HepG2 (cell line): ENCODE results near the gene CIDEA. TPM values are rescaled to one million over a fixed set of nuclear protein-coding genes. Genes with fewer than 3 reads are reported as not detected.

Source experiments
- ATAC-seq: fragments of 200-7000 bp; cut with Tn5 transposase; 3 replicates; pipeline ENCODE4 v1.9.1; 2020; ENCODE audit warnings: mild to moderate bottlenecking, moderate library complexity
- BruUV-seq: library from RNA; stranded (reverse); fragments of 400-500 nt; replicated peaks from 2 replicates; lab custom pipeline; 2021; lab: Mats Ljungman, UMichigan
- CTCF ChIA-PET: fragments of 300-600 bp; formaldehyde crosslinking; extraction: SDS; loops from one replicate; lab custom pipeline; 2021; ENCODE audit warnings: low total read pairs, inconsistent platforms, low intra/inter-chr PET ratio; lab: Yijun Ruan, JAX
- POLR2A ChIA-PET: fragments of 350-600 bp; sonication (Branson Sonifier 250); formaldehyde crosslinking; loops from one replicate; lab custom pipeline; 2020; ENCODE audit warnings: antibody characterized with exemption, inconsistent platforms; lab: Yijun Ruan, JAX
- DNase-seq: peaks from one replicate; pipeline ENCODE4 v3.0.0-alpha.2; 2015; ENCODE audit warnings: low spot score
- FAIRE-seq: peaks from 3 replicates; lab custom pipeline; 2011; peaks lifted over from hg19 to GRCh38; lab: Jason Lieb, UNC
- H2AFZ ChIP-seq: one replicate; pipeline ENCODE4 v1.6.1; 2011; ENCODE audit warnings: low read length, inconsistent platforms
- H3K27ac ChIP-seq: fragments of 300-600 bp; 3 replicates; pipeline ENCODE4 v1.8.0; 2011; ENCODE audit warnings: mixed run types, mild to moderate bottlenecking, mixed read lengths, low read length, inconsistent platforms; ENCODE audit not compliant: insufficient read depth; ENCODE audit errors: extremely low read length
- H3K27me3 ChIP-seq, 2 experiments: fragments of 200-600 bp in 1 of 2; 2 replicates in 1 of 2; 3 replicates in 1 of 2; pipeline versions ENCODE4 v1.6.0 to v1.8.0; 2011; ENCODE audit warnings: low read length in 2 of 2, mild to moderate bottlenecking in 2 of 2, moderate library complexity in 2 of 2, inconsistent platforms in 1 of 2; ENCODE audit not compliant: insufficient read depth in 2 of 2, control insufficient read depth in 1 of 2
- H3K36me3 ChIP-seq, 2 experiments: fragments of 200-600 bp in 1 of 2; replicated peaks in 1 of 2; 2 replicates in 1 of 2; 3 replicates in 1 of 2; pipeline versions ENCODE4 v1.5.1 to v1.8.0; 2011; ENCODE audit warnings: low read length in 2 of 2, inconsistent platforms in 1 of 2; ENCODE audit not compliant: insufficient read depth in 2 of 2, control insufficient read depth in 1 of 2
- H3K4me1 ChIP-seq: 2 replicates; pipeline ENCODE4 v1.5.1; 2012; ENCODE audit warnings: low read length, inconsistent platforms; ENCODE audit not compliant: insufficient read depth
- H3K4me2 ChIP-seq: 2 replicates; pipeline ENCODE4 v1.6.0; 2011; ENCODE audit warnings: low read depth, low read length, inconsistent platforms
- H3K4me3 ChIP-seq, 3 experiments: fragments of 200-600 bp in 1 of 3; sonication (generic), shearing (Covaris generic) in 1 of 3; replicated peaks in 1 of 3; 2 replicates each; pipeline ENCODE4 v1.5.1; 2011 to 2016; ENCODE audit warnings: low read length in 3 of 3, inconsistent platforms in 2 of 3, low read depth in 2 of 3, mild to moderate bottlenecking in 2 of 3, control low read depth in 1 of 3, mixed read lengths in 1 of 3; ENCODE audit not compliant: insufficient read depth in 1 of 3
- H3K79me2 ChIP-seq: one replicate; pipeline ENCODE4 v1.6.1; 2011; ENCODE audit warnings: low read length, inconsistent platforms; ENCODE audit not compliant: insufficient read depth
- H3K9ac ChIP-seq: 2 replicates; pipeline ENCODE4 v1.6.0; 2011; ENCODE audit warnings: mild to moderate bottlenecking, low read depth, low read length, inconsistent platforms; ENCODE audit not compliant: insufficient read depth
- H3K9me3 ChIP-seq: 2 replicates; pipeline ENCODE4 v1.5.1; 2012; ENCODE audit warnings: mild to moderate bottlenecking, low read length
- H4K20me1 ChIP-seq: 2 replicates; pipeline ENCODE4 v1.6.0; 2011; ENCODE audit warnings: inconsistent platforms, mild to moderate bottlenecking, low read length, moderate library complexity; ENCODE audit not compliant: insufficient read depth
- CENPT ChIP-seq: sonication (generic); formaldehyde crosslinking; IDR thresholded peaks from 2 replicates; pipeline ENCODE4 v1.8.0; 2022; ENCODE audit warnings: low read depth, mild to moderate bottlenecking, moderate library complexity, missing genetic modification reagents
- GFI1 ChIP-seq: sonication (generic); formaldehyde crosslinking; IDR thresholded peaks from 2 replicates; pipeline ENCODE4 v1.5.0; 2020; ENCODE audit warnings: missing genetic modification reagents, mild to moderate bottlenecking, borderline replicate concordance
- JUN ChIP-seq: sonication (generic); formaldehyde crosslinking; IDR thresholded peaks from 2 replicates; pipeline ENCODE4 v1.4.0; 2020; ENCODE audit warnings: mild to moderate bottlenecking, missing genetic modification reagents
- NCOA2 ChIP-seq: sonication (generic); formaldehyde crosslinking; IDR thresholded peaks from 2 replicates; pipeline ENCODE4 v1.8.0; 2022; ENCODE audit warnings: inconsistent platforms
- NFRKB ChIP-seq: fragments of 450-650 bp; IDR thresholded peaks from 2 replicates; pipeline ENCODE4 v1.6.1; 2017
- NR2F6 ChIP-seq, 2 experiments: IDR thresholded peaks; 2 replicates each; pipeline ENCODE4 v1.6.1; 2016; ENCODE audit warnings: antibody characterized with exemption in 1 of 2, mild to moderate bottlenecking in 1 of 2
- RELA ChIP-seq: sonication (generic); formaldehyde crosslinking; IDR thresholded peaks from 2 replicates; pipeline ENCODE4 v1.4.0; 2020; ENCODE audit warnings: missing genetic modification reagents
- TBL1XR1 ChIP-seq: fragments of 150-350 bp; IDR thresholded peaks from 2 replicates; pipeline ENCODE4 v1.6.1; 2014; ENCODE audit warnings: borderline replicate concordance, low read length; ENCODE audit not compliant: partially characterized antibody
- WIZ ChIP-seq: sonication (generic); formaldehyde crosslinking; IDR thresholded peaks from 2 replicates; pipeline ENCODE4 v1.5.1; 2020; ENCODE audit warnings: mild to moderate bottlenecking, missing genetic modification reagents
- ZNF292 ChIP-seq: sonication (generic); formaldehyde crosslinking; IDR thresholded peaks from 2 replicates; pipeline ENCODE4 v1.8.1; 2022; ENCODE audit warnings: mild to moderate bottlenecking, low read depth, missing genetic modification reagents, borderline replicate concordance
- ZSCAN31 ChIP-seq: sonication (generic); formaldehyde crosslinking; IDR thresholded peaks from 2 replicates; pipeline ENCODE4 v1.5.0; 2020; ENCODE audit warnings: low read depth, mild to moderate bottlenecking, missing genetic modification reagents
- WGBS: methylation state at CpG from one replicate; pipeline ENCODE4 v1.1.6; 2017; ENCODE audit warnings: low lambda C conversion rate; 5-methylcytosine and 5-hydroxymethylcytosine counted together
- in situ Hi-C: cut with HindIII; loops from 2 replicates; pipeline ENCODE4 v1.10.0; 2017; ENCODE audit warnings: low pct_unique_long_range_greater_than_20kb; ENCODE audit not compliant: extremely low pct_ligation_motif_present
- intact Hi-C: fragments of 100-400 bp; cut with micrococcal nuclease; formaldehyde crosslinking; loops from one replicate; pipeline ENCODE4 v1.10.0; 2022; ENCODE audit not compliant: unreplicated experiment
- polyA plus RNA-seq, 8 experiments: library from polyadenylated mRNA; depleted of rRNA in 3 of 8; stranded (reverse) in 7 of 8; unstranded in 1 of 8; fragments of >200 nt; fragmentation: Illumina TruSeq in 4 of 8; extraction: Trizol in 4 of 8; gene quantifications; 2 replicates each; pipeline versions ENCODE4 v1.2.1 to v1.2.3, GENCODE V29; 2011 to 2016; ENCODE audit warnings: low read depth in 4 of 8, missing spikeins in 1 of 8, mixed read lengths in 1 of 8; ENCODE audit not compliant: insufficient read depth in 1 of 8
- total RNA-seq, 5 experiments: library from RNA; depleted of rRNA; stranded (reverse); fragments of >200 nt; fragmentation: Illumina TruSeq; extraction: Trizol; gene quantifications; 2 replicates each; pipeline ENCODE4 v1.2.3, GENCODE V29; 2016; ENCODE audit warnings: low read depth in 1 of 5
- TF ChIP-seq, protein P1 (sequence below): sonication (generic); formaldehyde crosslinking; IDR thresholded peaks from 2 replicates; pipeline ENCODE4 v1.4.0; 2020; ENCODE audit warnings: mild to moderate bottlenecking, missing genetic modification reagents
- TF ChIP-seq, protein P2 (sequence below): sonication (generic); formaldehyde crosslinking; IDR thresholded peaks from 2 replicates; pipeline ENCODE4 v1.8.1; 2022; ENCODE audit warnings: low read depth, mild to moderate bottlenecking, missing genetic modification reagents
- TF ChIP-seq, protein P3 (sequence below): IDR thresholded peaks from 2 replicates; pipeline ENCODE4 v1.6.1; 2018; ENCODE audit warnings: missing genetic modification reagents, mild to moderate bottlenecking, missing compliant biosample characterization

CIDEA gene
- total and polyA plus RNA-seq, 2 of the 13 experiments (the other 11 are each of a cell fraction or from before 2014, with no cell fraction given), result not detected

DNA sequence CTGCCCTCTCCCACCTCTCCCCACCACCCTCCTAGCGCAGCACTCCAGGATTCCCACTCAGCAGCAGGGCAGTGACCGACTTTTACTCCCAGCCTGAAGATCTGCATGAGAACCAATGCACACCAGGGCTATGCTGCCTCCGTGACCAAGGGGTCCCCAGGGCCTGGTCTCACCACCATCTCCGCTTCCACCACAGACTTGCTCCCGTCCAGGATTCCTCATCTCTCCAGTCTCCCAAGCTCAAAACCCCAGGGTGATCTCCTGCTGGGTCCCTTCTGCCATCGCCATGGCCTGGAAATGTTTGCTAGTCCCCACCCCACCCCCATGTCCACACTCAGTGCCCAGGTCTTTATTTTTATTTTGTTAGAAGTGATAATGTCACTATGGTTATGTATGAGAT is 2.1 kb upstream of the CIDEA start:
- Histone ChIP-seq H3K4me3 (no peak overlapping the region), H2AFZ (no peak overlapping the region), H3K9ac (no peak overlapping the region), H3K27me3 (peaks cover 10 to 69% of the 10 kb centered on the region in 2 experiments; a peak in 4 of 5 replicates), H3K9me3 (no peaks in the 10 kb centered on the region), H4K20me1 (no peaks in the 10 kb centered on the region), H3K36me3 (no peaks in the 10 kb centered on the region), H3K4me2 (no peak overlapping the region), H3K27ac (no peak overlapping the region), H3K79me2 (no peaks in the 10 kb centered on the region), H3K4me1 (peaks cover 5% of the 10 kb centered on the region; the same call in 1 of the 2 replicates)
- FAIRE-seq, result no peak
- WGBS, result 45% methylated on average over 6 of the region's 6 CpGs
- no peak for DNase-seq
- BruUV-seq, result no TSS peak
- intact Hi-C loops (no loop called here), in situ Hi-C loops (no loop called here)
- ChIA-PET CTCF (no interaction called here), POLR2A (no interaction called here)
- ATAC-seq, result no peak
- no peak for TF ChIP-seq CENPT (CRISPR knock-in tag)
- TF ChIP-seq, protein P1, sequence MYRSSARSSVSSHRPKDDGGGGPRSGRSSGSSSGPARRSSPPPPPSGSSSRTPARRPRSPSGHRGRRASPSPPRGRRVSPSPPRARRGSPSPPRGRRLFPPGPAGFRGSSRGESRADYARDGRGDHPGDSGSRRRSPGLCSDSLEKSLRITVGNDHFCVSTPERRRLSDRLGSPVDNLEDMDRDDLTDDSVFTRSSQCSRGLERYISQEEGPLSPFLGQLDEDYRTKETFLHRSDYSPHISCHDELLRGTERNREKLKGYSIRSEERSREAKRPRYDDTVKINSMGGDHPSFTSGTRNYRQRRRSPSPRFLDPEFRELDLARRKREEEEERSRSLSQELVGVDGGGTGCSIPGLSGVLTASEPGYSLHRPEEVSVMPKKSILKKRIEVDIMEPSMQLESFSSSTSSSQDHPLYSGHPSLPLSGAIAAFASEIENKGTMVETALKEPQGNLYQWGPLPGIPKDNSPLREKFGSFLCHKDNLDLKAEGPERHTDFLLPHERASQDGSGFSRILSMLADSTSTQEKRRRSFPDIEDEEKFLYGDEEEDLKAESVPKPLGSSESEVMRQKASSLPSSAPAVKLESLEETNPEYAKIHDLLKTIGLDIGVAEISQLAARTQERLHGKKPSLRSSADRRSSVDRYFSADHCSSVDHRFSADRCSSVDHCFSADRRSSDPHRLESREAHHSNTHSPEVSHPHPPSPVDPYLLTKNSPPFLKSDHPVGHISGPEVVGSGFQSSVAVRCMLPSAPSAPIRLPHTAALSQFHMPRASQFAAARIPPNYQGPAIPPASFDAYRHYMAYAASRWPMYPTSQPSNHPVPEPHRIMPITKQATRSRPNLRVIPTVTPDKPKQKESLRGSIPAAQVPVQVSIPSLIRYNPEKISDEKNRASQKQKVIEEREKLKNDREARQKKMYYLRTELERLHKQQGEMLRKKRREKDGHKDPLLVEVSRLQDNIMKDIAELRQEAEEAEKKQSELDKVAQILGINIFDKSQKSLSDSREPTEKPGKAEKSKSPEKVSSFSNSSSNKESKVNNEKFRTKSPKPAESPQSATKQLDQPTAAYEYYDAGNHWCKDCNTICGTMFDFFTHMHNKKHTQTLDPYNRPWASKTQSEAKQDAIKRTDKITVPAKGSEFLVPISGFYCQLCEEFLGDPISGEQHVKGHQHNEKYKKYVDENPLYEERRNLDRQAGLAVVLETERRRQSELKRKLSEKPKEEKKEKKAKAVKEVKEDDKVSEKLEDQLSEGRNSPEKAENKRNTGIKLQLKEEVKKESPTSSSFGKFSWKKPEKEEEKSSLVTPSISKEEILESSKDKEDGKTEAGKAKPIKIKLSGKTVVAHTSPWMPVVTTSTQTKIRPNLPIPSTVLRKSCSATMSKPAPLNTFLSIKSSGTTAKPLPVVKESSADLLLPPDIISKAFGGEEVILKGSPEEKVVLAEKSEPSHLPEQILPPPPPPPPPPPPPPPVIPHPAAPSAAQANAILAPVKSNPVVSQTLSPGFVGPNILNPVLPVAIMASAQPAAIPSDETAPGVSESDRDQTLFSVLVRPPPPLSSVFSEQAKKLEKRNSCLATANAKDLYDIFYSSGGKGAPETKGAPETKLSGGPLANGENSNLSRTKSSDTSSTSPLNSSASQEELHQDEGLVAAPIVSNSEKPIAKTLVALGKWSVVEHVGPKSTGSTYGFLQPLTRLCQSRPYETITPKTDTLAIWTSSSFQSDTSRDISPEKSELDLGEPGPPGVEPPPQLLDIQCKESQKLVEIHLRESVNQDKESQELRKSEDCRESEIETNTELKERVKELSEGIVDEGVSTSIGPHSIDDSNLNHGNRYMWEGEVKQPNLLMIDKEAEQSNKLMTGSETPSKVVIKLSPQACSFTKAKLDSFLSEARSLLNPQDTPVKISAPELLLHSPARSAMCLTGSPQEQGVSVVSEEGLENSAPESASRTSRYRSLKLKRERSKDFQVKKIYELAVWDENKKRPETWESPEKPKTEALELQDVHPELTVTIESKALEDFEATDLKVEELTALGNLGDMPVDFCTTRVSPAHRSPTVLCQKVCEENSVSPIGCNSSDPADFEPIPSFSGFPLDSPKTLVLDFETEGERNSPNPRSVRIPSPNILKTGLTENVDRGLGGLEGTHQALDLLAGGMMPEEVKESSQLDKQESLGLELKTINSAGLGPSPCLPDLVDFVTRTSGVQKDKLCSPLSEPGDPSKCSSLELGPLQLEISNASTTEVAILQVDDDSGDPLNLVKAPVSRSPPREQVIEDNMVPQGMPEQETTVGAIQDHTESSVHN (CRISPR knock-in tag), result no peak
- TF ChIP-seq RELA, result no peak
- no peak for TF ChIP-seq GFI1 (CRISPR knock-in tag)
- no peak for TF ChIP-seq ZSCAN31 (CRISPR knock-in tag)
- no peak for TF ChIP-seq ZNF292 (CRISPR knock-in tag)
- no peak for TF ChIP-seq NFRKB
- no peak for TF ChIP-seq JUN (CRISPR knock-in tag)
- no peak for TF ChIP-seq TBL1XR1
- TF ChIP-seq NR2F6 (IDR thresholded peaks at IDR 0.05), result no peak
- no peak for TF ChIP-seq NR2F6 (CRISPR knock-in tag; IDR thresholded peaks at IDR 0.05)
- TF ChIP-seq, protein P2, sequence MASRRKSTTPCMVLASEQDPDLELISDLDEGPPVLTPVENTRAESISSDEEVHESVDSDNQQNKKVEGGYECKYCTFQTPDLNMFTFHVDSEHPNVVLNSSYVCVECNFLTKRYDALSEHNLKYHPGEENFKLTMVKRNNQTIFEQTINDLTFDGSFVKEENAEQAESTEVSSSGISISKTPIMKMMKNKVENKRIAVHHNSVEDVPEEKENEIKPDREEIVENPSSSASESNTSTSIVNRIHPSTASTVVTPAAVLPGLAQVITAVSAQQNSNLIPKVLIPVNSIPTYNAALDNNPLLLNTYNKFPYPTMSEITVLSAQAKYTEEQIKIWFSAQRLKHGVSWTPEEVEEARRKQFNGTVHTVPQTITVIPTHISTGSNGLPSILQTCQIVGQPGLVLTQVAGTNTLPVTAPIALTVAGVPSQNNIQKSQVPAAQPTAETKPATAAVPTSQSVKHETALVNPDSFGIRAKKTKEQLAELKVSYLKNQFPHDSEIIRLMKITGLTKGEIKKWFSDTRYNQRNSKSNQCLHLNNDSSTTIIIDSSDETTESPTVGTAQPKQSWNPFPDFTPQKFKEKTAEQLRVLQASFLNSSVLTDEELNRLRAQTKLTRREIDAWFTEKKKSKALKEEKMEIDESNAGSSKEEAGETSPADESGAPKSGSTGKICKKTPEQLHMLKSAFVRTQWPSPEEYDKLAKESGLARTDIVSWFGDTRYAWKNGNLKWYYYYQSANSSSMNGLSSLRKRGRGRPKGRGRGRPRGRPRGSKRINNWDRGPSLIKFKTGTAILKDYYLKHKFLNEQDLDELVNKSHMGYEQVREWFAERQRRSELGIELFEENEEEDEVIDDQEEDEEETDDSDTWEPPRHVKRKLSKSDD (CRISPR knock-in tag), result no peak
- TF ChIP-seq, protein P3, sequence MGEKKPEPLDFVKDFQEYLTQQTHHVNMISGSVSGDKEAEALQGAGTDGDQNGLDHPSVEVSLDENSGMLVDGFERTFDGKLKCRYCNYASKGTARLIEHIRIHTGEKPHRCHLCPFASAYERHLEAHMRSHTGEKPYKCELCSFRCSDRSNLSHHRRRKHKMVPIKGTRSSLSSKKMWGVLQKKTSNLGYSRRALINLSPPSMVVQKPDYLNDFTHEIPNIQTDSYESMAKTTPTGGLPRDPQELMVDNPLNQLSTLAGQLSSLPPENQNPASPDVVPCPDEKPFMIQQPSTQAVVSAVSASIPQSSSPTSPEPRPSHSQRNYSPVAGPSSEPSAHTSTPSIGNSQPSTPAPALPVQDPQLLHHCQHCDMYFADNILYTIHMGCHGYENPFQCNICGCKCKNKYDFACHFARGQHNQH (CRISPR knock-in tag), result no peak
- no peak for TF ChIP-seq WIZ (CRISPR knock-in tag)
- no peak for TF ChIP-seq NCOA2
